HL-60 (cell line): Measurements from ENCODE around the gene TP53INP2.

ENCODE experiments used
- DNase-seq, 2 experiments: peaks; one replicate each; pipeline ENCODE4 v3.0.0-alpha.2; 2010 to 2020; ENCODE audit warnings: low read depth in 1 of 2, low spot score in 1 of 2
- H3K27ac ChIP-seq: fragments of 250-450 bp; sonication (Bioruptor Pico); replicated peaks from 2 replicates; pipeline ENCODE4 v1.5.1; 2020; ENCODE audit warnings: mild to moderate bottlenecking, moderate library complexity
- H3K27me3 ChIP-seq: fragments of 250-450 bp; sonication (Bioruptor Pico); 2 replicates; pipeline ENCODE4 v1.5.1; 2021; ENCODE audit warnings: mild to moderate bottlenecking, moderate library complexity; ENCODE audit not compliant: insufficient read depth, poor library complexity, severe bottlenecking
- H3K4me3 ChIP-seq: replicated peaks from 2 replicates; pipeline ENCODE4 v1.5.1; 2011; ENCODE audit warnings: mild to moderate bottlenecking, control low read depth, low read length; ENCODE audit not compliant: insufficient read depth
- CTCF ChIP-seq: IDR thresholded peaks from one replicate; pipeline ENCODE4 v1.5.1; 2011; ENCODE audit warnings: low read length, control low read depth, inconsistent platforms; ENCODE audit not compliant: insufficient read depth
- GABPA ChIP-seq: IDR thresholded peaks from 2 replicates; pipeline ENCODE4 v1.6.1; 2012; ENCODE audit warnings: low read depth
- POLR2AphosphoS5 ChIP-seq: IDR thresholded peaks from 2 replicates; pipeline ENCODE4 v1.6.1; 2012; ENCODE audit warnings: low read depth
- REST ChIP-seq: IDR thresholded peaks from 2 replicates; pipeline ENCODE4 v1.6.1; 2012; ENCODE audit warnings: low read depth; ENCODE audit not compliant: insufficient replicate concordance
- SPI1 ChIP-seq: IDR thresholded peaks from 2 replicates; pipeline ENCODE4 v1.6.1; 2012; ENCODE audit warnings: low read depth, mild to moderate bottlenecking, borderline replicate concordance

The TP53INP2 gene

GRCh38 chr20:34744847-34745246 lies 40.7 kb downstream of the TP53INP2 start:
- Histone ChIP-seq H3K4me3 (no peak overlapping the region), H3K27ac (no peak overlapping the region), H3K27me3 (no peaks in the 10 kb centered on the region)
- no peak for TF ChIP-seq REST
- no peak for TF ChIP-seq POLR2AphosphoS5
- no peak for TF ChIP-seq CTCF
- TF ChIP-seq SPI1: no peak
- TF ChIP-seq GABPA: no peak
- no peak for DNase-seq

- DNase-seq: no peak
- Histone ChIP-seq H3K4me3 (no peak overlapping the region), H3K27me3 (no peaks in the 10 kb centered on the region), H3K27ac (no peak overlapping the region)
- no peak for TF ChIP-seq CTCF
- no peak for TF ChIP-seq REST
- no peak for TF ChIP-seq POLR2AphosphoS5
- TF ChIP-seq SPI1: no peak
- no peak for TF ChIP-seq GABPA
Measured at GRCh38 chr20:34746674-34747073, 42.5 kb downstream of the TP53INP2 start.

- H3K27me3 ChIP-seq: no peaks in the 10 kb centered on the region
- no peak for DNase-seq
- H3K27ac ChIP-seq: no peak overlapping the region
- TF ChIP-seq CTCF (no peak), GABPA (no peak), POLR2AphosphoS5 (no peak), SPI1 (no peak), REST (no peak)
- no peak overlapping the region for H3K4me3 ChIP-seq
Measured at GRCh38 chr20:34747479-34747878, 43.3 kb downstream of the TP53INP2 start.
